SK-N-SH treated with all-trans-retinoic acid at 6 μM for 48 hours (cell line): Measurements from ENCODE around the gene MMP14.
"Not testable (repeated sequence)": the region's sequence is repeated elsewhere in the genome, so short reads cannot be mapped to it uniquely, and the experiment has no call there.

Experiments
- ATAC-seq: fragments of 200-7000 bp; cut with Tn5 transposase; 3 replicates; pipeline ENCODE4 v1.9.1; 2020; ENCODE audit warnings: mild to moderate bottlenecking, moderate library complexity
- ARNTL ChIP-seq: fragments of 450-650 bp; formaldehyde crosslinking; IDR thresholded peaks from 2 replicates; pipeline ENCODE4 v1.5.0; 2020; ENCODE audit warnings: low read depth, mild to moderate bottlenecking, moderate library complexity, borderline replicate concordance
- BACH2 ChIP-seq: fragments of 250-450 bp; sonication (Bioruptor Pico); IDR thresholded peaks from 2 replicates; pipeline ENCODE4 v1.9.0; 2021; ENCODE audit warnings: mild to moderate bottlenecking, borderline replicate concordance
- CREB5 ChIP-seq: fragments of 250-450 bp; sonication (Bioruptor Pico); IDR thresholded peaks from 2 replicates; pipeline ENCODE4 v1.5.1; 2020; ENCODE audit warnings: low read depth, mild to moderate bottlenecking, moderate library complexity
- CSDC2 ChIP-seq: fragments of 250-450 bp; sonication (Bioruptor Pico); IDR thresholded peaks from 2 replicates; pipeline ENCODE4 v1.5.0; 2020; ENCODE audit warnings: mild to moderate bottlenecking, moderate library complexity
- CSRNP3 ChIP-seq: fragments of 250-450 bp; sonication (Bioruptor Pico); IDR thresholded peaks from 2 replicates; pipeline ENCODE4 v1.5.1; 2021; ENCODE audit warnings: mild to moderate bottlenecking, moderate library complexity
- ESRRG ChIP-seq: fragments of 250-450 bp; sonication (Bioruptor Pico); IDR thresholded peaks from 2 replicates; pipeline ENCODE4 v1.6.1; 2021; ENCODE audit warnings: mild to moderate bottlenecking
- GLIS3 ChIP-seq: fragments of 250-450 bp; sonication (Bioruptor Pico); IDR thresholded peaks from 2 replicates; pipeline ENCODE4 v1.5.0; 2020; ENCODE audit warnings: mild to moderate bottlenecking, moderate library complexity
- ISL1 ChIP-seq: fragments of 250-450 bp; sonication (Bioruptor Pico); IDR thresholded peaks from 2 replicates; pipeline ENCODE4 v2.1.2; 2022; ENCODE audit warnings: mild to moderate bottlenecking, moderate library complexity
- OSR1 ChIP-seq: fragments of 250-450 bp; sonication (Bioruptor Pico); IDR thresholded peaks from 2 replicates; pipeline ENCODE4 v1.8.0; 2022; ENCODE audit warnings: moderate library complexity, mild to moderate bottlenecking, inconsistent platforms
- PATZ1 ChIP-seq: fragments of 250-450 bp; sonication (Bioruptor Pico); IDR thresholded peaks from 2 replicates; pipeline ENCODE4 v1.8.0; 2020; ENCODE audit warnings: mild to moderate bottlenecking, moderate library complexity, borderline replicate concordance
- POU6F1 ChIP-seq: fragments of 250-450 bp; sonication (Bioruptor Pico); IDR thresholded peaks from 2 replicates; pipeline ENCODE4 v1.8.0; 2021; ENCODE audit warnings: low read depth, mild to moderate bottlenecking, moderate library complexity, borderline replicate concordance
- PPARA ChIP-seq: fragments of 250-450 bp; sonication (Bioruptor Pico); IDR thresholded peaks from 2 replicates; pipeline ENCODE4 v1.5.0; 2020; ENCODE audit warnings: mild to moderate bottlenecking, borderline replicate concordance
- SNAI2 ChIP-seq: fragments of 250-450 bp; sonication (Bioruptor Pico); IDR thresholded peaks from 2 replicates; pipeline ENCODE4 v1.5.0; 2020; ENCODE audit warnings: mild to moderate bottlenecking, moderate library complexity
- TCF4 ChIP-seq: fragments of 250-450 bp; sonication (Bioruptor Pico); IDR thresholded peaks from 2 replicates; pipeline ENCODE4 v1.8.0; 2021; ENCODE audit warnings: mild to moderate bottlenecking, moderate library complexity, borderline replicate concordance
- TOX ChIP-seq: fragments of 250-450 bp; sonication (Bioruptor Pico); IDR thresholded peaks from 2 replicates; pipeline ENCODE4 v1.8.0; 2021; ENCODE audit warnings: mild to moderate bottlenecking, moderate library complexity, borderline replicate concordance
- TSHZ2 ChIP-seq: fragments of 250-450 bp; sonication (Bioruptor Pico); IDR thresholded peaks from 2 replicates; pipeline ENCODE4 v1.5.0; 2020; ENCODE audit warnings: mild to moderate bottlenecking, moderate library complexity
- ZC3H10 ChIP-seq: fragments of 250-450 bp; sonication (Bioruptor Pico); IDR thresholded peaks from 2 replicates; pipeline ENCODE4 v1.5.1; 2021; ENCODE audit warnings: mild to moderate bottlenecking, moderate library complexity
- ZFP3 ChIP-seq: fragments of 250-450 bp; sonication (Bioruptor Pico); IDR thresholded peaks from 2 replicates; pipeline ENCODE4 v1.5.0; 2020; ENCODE audit warnings: mild to moderate bottlenecking, moderate library complexity
- ZFP30 ChIP-seq: fragments of 450-650 bp; formaldehyde crosslinking; IDR thresholded peaks from 2 replicates; pipeline ENCODE4 v1.5.0; 2022; ENCODE audit warnings: mild to moderate bottlenecking, moderate library complexity
- ZNF565 ChIP-seq: fragments of 450-650 bp; formaldehyde crosslinking; conservative IDR thresholded peaks from 2 replicates; pipeline ENCODE4 v1.5.0; 2020; ENCODE audit warnings: low read depth, mild to moderate bottlenecking, moderate library complexity
- ZNF70 ChIP-seq: fragments of 450-650 bp; formaldehyde crosslinking; IDR thresholded peaks from 2 replicates; pipeline ENCODE4 v1.5.0; 2020; ENCODE audit warnings: mild to moderate bottlenecking, moderate library complexity
- ZNF8 ChIP-seq: fragments of 450-650 bp; formaldehyde crosslinking; IDR thresholded peaks from 2 replicates; pipeline ENCODE4 v1.5.0; 2020; ENCODE audit warnings: mild to moderate bottlenecking, moderate library complexity

The MMP14 gene

GRCh38 chr14:22854963-22855724, 18.8 kb downstream of the MMP14 start:
- TF ChIP-seq ARNTL (CRISPR knock-in tag) (no peak), ZNF565 (CRISPR knock-in tag) (no peak), OSR1 (CRISPR knock-in tag) (no peak), TCF4 (CRISPR knock-in tag) (no peak), CREB5 (CRISPR knock-in tag) (no peak), SNAI2 (no peak), ZFP30 (CRISPR knock-in tag) (no peak), ZNF8 (no peak), ZNF70 (CRISPR knock-in tag) (no peak)
- no peak for ATAC-seq

GRCh38 chr14:22856428-22856827, 20.0 kb downstream of the MMP14 start:
- TF ChIP-seq PATZ1 (CRISPR knock-in tag), result no peak
- TF ChIP-seq ZFP3 (CRISPR knock-in tag), result no peak
- no peak for TF ChIP-seq POU6F1
- no peak for TF ChIP-seq BACH2 (CRISPR knock-in tag)
- no peak for TF ChIP-seq GLIS3 (CRISPR knock-in tag)
- TF ChIP-seq ZNF8, result no peak
- TF ChIP-seq ESRRG (CRISPR knock-in tag), result no peak
- no peak for TF ChIP-seq ARNTL (CRISPR knock-in tag)
- no peak for TF ChIP-seq ZC3H10 (CRISPR knock-in tag)
- TF ChIP-seq ZNF565 (CRISPR knock-in tag), result no peak
- no peak for TF ChIP-seq OSR1 (CRISPR knock-in tag)
- TF ChIP-seq CSDC2 (CRISPR knock-in tag), result no peak
- no peak for TF ChIP-seq TOX
- no peak for ATAC-seq

GRCh38 chr14:22860377-22860776, 24.0 kb downstream of the MMP14 start:
- ATAC-seq, result not testable (repeated sequence)

- no peak for TF ChIP-seq CSRNP3 (CRISPR knock-in tag)
- TF ChIP-seq PPARA, result no peak
- TF ChIP-seq GLIS3 (CRISPR knock-in tag), result no peak
- no peak for TF ChIP-seq ZFP3 (CRISPR knock-in tag)
- no peak for TF ChIP-seq POU6F1
- no peak for TF ChIP-seq TSHZ2
- TF ChIP-seq CREB5 (CRISPR knock-in tag), result no peak
- no peak for TF ChIP-seq CSDC2 (CRISPR knock-in tag)
- TF ChIP-seq TCF4 (CRISPR knock-in tag), result no peak
- TF ChIP-seq SNAI2, result no peak
- no peak for TF ChIP-seq ZNF70 (CRISPR knock-in tag)
- no peak for TF ChIP-seq OSR1 (CRISPR knock-in tag)
- TF ChIP-seq ISL1 (CRISPR knock-in tag), result no peak
- TF ChIP-seq ZNF8, result no peak
- no peak for TF ChIP-seq BACH2 (CRISPR knock-in tag)
- TF ChIP-seq, all 23 proteins: peak for 0
- ATAC-seq, result no peak
Measured at GRCh38 chr14:22861651-22862050, 25.3 kb downstream of the MMP14 start.
